SK-N-SH (cell line): ENCODE measurements around the gene FMNL2. TPM values are rescaled to one million over a fixed set of nuclear protein-coding genes. Genes with fewer than 3 reads are reported as not detected.

ENCODE experiments used
- CTCF ChIA-PET: fragments of 300-600, 350-600 bp; formaldehyde crosslinking; extraction: SDS; loops from one replicate; lab custom pipeline; 2021; lab: Yijun Ruan, JAX
- POLR2A ChIA-PET: fragments of 350-600 bp; sonication (Branson Sonifier 250); formaldehyde crosslinking; extraction: SDS; loops from one replicate; lab custom pipeline; 2020; ENCODE audit warnings: antibody characterized with exemption, inconsistent platforms; lab: Yijun Ruan, JAX
- DNase-seq: peaks from one replicate; pipeline ENCODE4 v3.0.0; 2012
- H2AFZ ChIP-seq: fragments of 200-600 bp; sonication (generic); 2 replicates; pipeline ENCODE4 v1.8.1; 2016; ENCODE audit warnings: antibody characterized with exemption, mild to moderate bottlenecking, low read depth
- H3F3A ChIP-seq: fragments of 200-600 bp; sonication (generic); replicated peaks from 2 replicates; pipeline ENCODE3; 2016; ENCODE audit warnings: antibody characterized with exemption, mild to moderate bottlenecking; ENCODE audit not compliant: insufficient read depth
- H3K27ac ChIP-seq, 2 experiments: fragments of 200-500 bp in 1 of 2; fragments of 200-600 bp in 1 of 2; sonication (Bioruptor generic) in 1 of 2; sonication (generic), shearing (Covaris generic) in 1 of 2; 2 replicates each; pipeline versions ENCODE4 v1.5.1 to v1.6.1; 2014 to 2016; ENCODE audit warnings: low read depth in 2 of 2, inconsistent platforms in 1 of 2, low read length in 1 of 2, mild to moderate bottlenecking in 1 of 2, mixed read lengths in 1 of 2
- H3K27me3 ChIP-seq: fragments of 200-600 bp; sonication (generic), shearing (Covaris generic); 2 replicates; pipeline ENCODE4 v1.6.1; 2016; ENCODE audit warnings: mixed run types; ENCODE audit not compliant: insufficient read depth
- H3K36me3 ChIP-seq, 2 experiments: fragments of 200-500 bp in 1 of 2; fragments of 200-600 bp in 1 of 2; sonication (Bioruptor generic) in 1 of 2; sonication (generic) in 1 of 2; replicated peaks in 1 of 2; 2 replicates each; pipeline versions ENCODE3 to v1.5.1; 2014 to 2016; ENCODE audit warnings: low read length in 1 of 2, mild to moderate bottlenecking in 1 of 2; ENCODE audit not compliant: insufficient read depth in 2 of 2, control insufficient read depth in 1 of 2
- H3K4me1 ChIP-seq, 2 experiments: fragments of 200-500 bp in 1 of 2; fragments of 200-600 bp in 1 of 2; sonication (Bioruptor generic) in 1 of 2; sonication (generic), shearing (Covaris generic) in 1 of 2; 2 replicates each; pipeline versions ENCODE4 v1.5.1 to v1.6.1; 2014 to 2016; ENCODE audit warnings: low read depth in 1 of 2, low read length in 1 of 2, mixed run types in 1 of 2; ENCODE audit not compliant: insufficient read depth in 2 of 2, control insufficient read depth in 1 of 2
- H3K4me2 ChIP-seq: fragments of 200-600 bp; sonication (generic), shearing (Covaris generic); 2 replicates; pipeline ENCODE4 v1.6.1; 2017; ENCODE audit warnings: mixed run types
- H3K4me3 ChIP-seq, 2 experiments: fragments of 200-500 bp in 1 of 2; fragments of 200-600 bp in 1 of 2; sonication (Bioruptor generic) in 1 of 2; sonication (generic), shearing (Covaris generic) in 1 of 2; 2 replicates each; pipeline versions ENCODE4 v1.5.1 to v1.8.1; 2014 to 2016; ENCODE audit warnings: low read depth in 2 of 2, inconsistent platforms in 1 of 2, low read length in 1 of 2, mild to moderate bottlenecking in 1 of 2, mixed read lengths in 1 of 2, moderate library complexity in 1 of 2
- H3K79me2 ChIP-seq: fragments of 200-600 bp; sonication (generic); 2 replicates; pipeline ENCODE4 v1.8.1; 2017; ENCODE audit warnings: mild to moderate bottlenecking; ENCODE audit not compliant: insufficient read depth
- H3K9ac ChIP-seq: fragments of 200-600 bp; sonication (generic); 2 replicates; pipeline ENCODE4 v1.6.1; 2017; ENCODE audit warnings: mixed run types
- H3K9me2 ChIP-seq: fragments of 200-600 bp; sonication (generic); 2 replicates; pipeline ENCODE4 v1.6.1; 2017; ENCODE audit warnings: mixed run types
- H3K9me3 ChIP-seq: fragments of 200-600 bp; sonication (generic); 2 replicates; pipeline ENCODE4 v1.6.1; 2017; ENCODE audit warnings: mixed run types, mild to moderate bottlenecking, moderate library complexity
- H4K20me1 ChIP-seq: fragments of 200-600 bp; sonication (generic); 2 replicates; pipeline ENCODE4 v1.6.1; 2017; ENCODE audit warnings: mild to moderate bottlenecking, mixed run types; ENCODE audit not compliant: insufficient read depth
- CHD2 ChIP-seq: fragments of 150-350 bp; IDR thresholded peaks from 2 replicates; pipeline ENCODE4 v1.6.1; 2018; ENCODE audit warnings: low read length; ENCODE audit not compliant: partially characterized antibody
- CTCF ChIP-seq: fragments of 200-600 bp; sonication (generic); IDR thresholded peaks from 2 replicates; pipeline ENCODE4 v1.6.1; 2017; ENCODE audit warnings: antibody characterized with exemption, mild to moderate bottlenecking, moderate library complexity
- EP300 ChIP-seq, 2 experiments: IDR thresholded peaks; 2 replicates each; pipeline versions ENCODE4 v1.4.0 to v1.6.1; 2012; ENCODE audit warnings: borderline replicate concordance in 1 of 2, low read depth in 1 of 2, low read length in 1 of 2
- EZH2phosphoT487 ChIP-seq: fragments of 200-600 bp; sonication (generic); IDR thresholded peaks from 2 replicates; pipeline ENCODE4 v1.6.1; 2017; ENCODE audit warnings: low read depth, mixed run types, mild to moderate bottlenecking, antibody characterized with exemption, moderate library complexity, borderline replicate concordance
- FOSL2 ChIP-seq: IDR thresholded peaks from 2 replicates; pipeline ENCODE4 v1.4.0; 2012; ENCODE audit warnings: low read depth, mild to moderate bottlenecking, moderate library complexity, borderline replicate concordance
- FOXJ3 ChIP-seq: sonication (generic); formaldehyde crosslinking; IDR thresholded peaks from 2 replicates; pipeline ENCODE4 v1.5.1; 2020; ENCODE audit warnings: mild to moderate bottlenecking, missing genetic modification reagents
- FOXM1 ChIP-seq: IDR thresholded peaks from 2 replicates; pipeline ENCODE4 v1.4.0; 2012; ENCODE audit warnings: low read depth, mild to moderate bottlenecking
- GABPA ChIP-seq: IDR thresholded peaks from 2 replicates; pipeline ENCODE4 v1.4.0; 2012; ENCODE audit warnings: low read depth, mild to moderate bottlenecking
- IRF3 ChIP-seq: fragments of 150-350 bp; IDR thresholded peaks from 2 replicates; pipeline ENCODE4 v1.6.1; 2016; ENCODE audit warnings: mild to moderate bottlenecking, low read depth, low read length
- JUND ChIP-seq: IDR thresholded peaks from 2 replicates; pipeline ENCODE4 v1.4.0; 2012
- MAX ChIP-seq: IDR thresholded peaks from 2 replicates; pipeline ENCODE4 v1.4.0; 2012; ENCODE audit warnings: low read depth
- MEF2A ChIP-seq: IDR thresholded peaks from 2 replicates; pipeline ENCODE4 v1.4.0; 2012; ENCODE audit warnings: low read depth, borderline replicate concordance
- MXI1 ChIP-seq: IDR thresholded peaks from 2 replicates; pipeline ENCODE4 v1.6.1; 2012; ENCODE audit warnings: mild to moderate bottlenecking, low read depth, low read length, improper control_type of control experiment
- NFIC ChIP-seq: IDR thresholded peaks from 2 replicates; pipeline ENCODE4 v1.4.0; 2012; ENCODE audit warnings: borderline replicate concordance
- NRF1 ChIP-seq: IDR thresholded peaks from 2 replicates; pipeline ENCODE4 v1.6.1; 2012; ENCODE audit warnings: low read depth, mild to moderate bottlenecking, low read length
- RAD21 ChIP-seq: IDR thresholded peaks from 2 replicates; pipeline ENCODE4 v1.6.1; 2012; ENCODE audit warnings: mild to moderate bottlenecking, low read length
- TEAD4 ChIP-seq: IDR thresholded peaks from 2 replicates; pipeline ENCODE4 v1.4.0; 2012; ENCODE audit warnings: mild to moderate bottlenecking, borderline replicate concordance; ENCODE audit not compliant: insufficient read depth
- USF1 ChIP-seq: IDR thresholded peaks from 2 replicates; pipeline ENCODE4 v1.4.0; 2012; ENCODE audit warnings: low read depth, borderline replicate concordance
- YY1 ChIP-seq: IDR thresholded peaks from 2 replicates; pipeline ENCODE4 v1.4.0; 2012; ENCODE audit warnings: low read depth, mild to moderate bottlenecking
- ZBTB33 ChIP-seq: IDR thresholded peaks from 2 replicates; pipeline ENCODE4 v1.4.0; 2012; ENCODE audit warnings: low read depth, borderline replicate concordance
- WGBS: methylation state at CpG from one replicate; pipeline ENCODE4 v1.1.6; 2017; ENCODE audit warnings: low lambda C conversion rate; 5-methylcytosine and 5-hydroxymethylcytosine counted together
- polyA plus RNA-seq, 3 experiments: library from polyadenylated mRNA; depleted of rRNA; stranded (reverse); fragments of >200 nt; gene quantifications; 2 replicates each; pipeline ENCODE4 v1.2.3, GENCODE V29; 2012

The FMNL2 gene
- polyA plus RNA-seq, 1 of the 3 experiments (the other 2 are of a cell fraction) = 14.5 TPM

GRCh38 chr2:152386266-152386665, 51.3 kb downstream of the FMNL2 start:
- H3K79me2 ChIP-seq = peaks cover 37% of the 10 kb centered on the region
- POLR2A ChIA-PET = no interaction called here
- WGBS = 90% methylated on average over 1 of the region's 1 CpG

More at GRCh38 chr2:152386266-152386665, 51.3 kb downstream of the FMNL2 start:
- H3F3A ChIP-seq = no peaks in the 10 kb centered on the region
- H4K20me1 ChIP-seq = no peaks in the 10 kb centered on the region
- H3K9me3 ChIP-seq = no peaks in the 10 kb centered on the region
- no peaks in the 10 kb centered on the region for H3K36me3 ChIP-seq
- TF ChIP-seq ZBTB33 (no peak), USF1 (no peak), JUND (no peak), FOXM1 (no peak), TEAD4 (no peak), EP300 (IDR thresholded peaks at IDR 0.05; ENCODE audit: borderline replicate concordance in 1 of 2, low read depth in 1 of 2, low read length in 1 of 2) (no peak), NFIC (no peak), FOXJ3 (CRISPR knock-in tag) (no peak), FOSL2 (no peak), RAD21 (no peak), EZH2phosphoT487 (no peak), MXI1 (no peak), CHD2 (no peak), GABPA (no peak), YY1 (no peak), NRF1 (no peak), IRF3 (no peak), MAX (no peak), MEF2A (no peak), CTCF (no peak)
- TF ChIP-seq, all 33 proteins: peak for 0
- Histone ChIP-seq H3K4me3 (no peak overlapping the region), H2AFZ (no peak overlapping the region), H3K9ac (no peak overlapping the region), H3K27me3 (no peaks in the 10 kb centered on the region), H3K4me1 (peaks cover 0 to 23% of the 10 kb centered on the region in 2 experiments; a peak in 2 of 4 replicates), H3K27ac (peak overlapping the region in 1 of 2 experiments; percentile 98; a peak in 2 of 4 replicates), H3K4me2 (no peak overlapping the region), H3K9me2 (no peaks in the 10 kb centered on the region)
- no peak for DNase-seq
- CTCF ChIA-PET = interaction anchor here (1.2 to 1.3 kb wide), 2 partner anchors 24 to 35 kb away, joined by 3 to 4 read pairs; no protein-coding TSS in a partner anchor
